GM12878 (cell line): Measurements from ENCODE around the gene CUEDC1. TPM values are rescaled to one million over a fixed set of nuclear protein-coding genes. Genes with fewer than 3 reads are reported as not detected.

Source experiments
- CEBPB ChIP-seq, 2 experiments: fragments of 150-350 bp in 1 of 2; IDR thresholded peaks; 2 replicates each; pipeline ENCODE4 v1.6.1; 2012 to 2014; ENCODE audit warnings: low read depth in 2 of 2, low read length in 2 of 2, borderline replicate concordance in 1 of 2, inconsistent platforms in 1 of 2
- CHD1 ChIP-seq: IDR thresholded peaks from 2 replicates; pipeline ENCODE4 v1.6.1; 2012; ENCODE audit warnings: low read depth, low read length, improper control_type of control experiment
- EED ChIP-seq: sonication (generic); IDR thresholded peaks from 2 replicates; pipeline ENCODE4 v1.6.1; 2016; ENCODE audit warnings: antibody characterized with exemption, low read depth
- ELK1 ChIP-seq: IDR thresholded peaks from 2 replicates; pipeline ENCODE4 v1.6.1; 2012; ENCODE audit warnings: low read depth, low read length, improper control_type of control experiment
- GATAD2B ChIP-seq: fragments of 450-650 bp; conservative IDR thresholded peaks from 2 replicates; pipeline ENCODE4 v1.6.1; 2017; ENCODE audit warnings: low read depth, mild to moderate bottlenecking, moderate library complexity
- HDAC6 ChIP-seq: fragments of 200-600 bp; sonication (generic); IDR thresholded peaks from one replicate; pipeline ENCODE4 v1.8.0; 2017; ENCODE audit warnings: antibody characterized with exemption; ENCODE audit not compliant: unreplicated experiment
- JUNB ChIP-seq: IDR thresholded peaks from 2 replicates; pipeline ENCODE4 v1.6.1; 2016; ENCODE audit warnings: antibody characterized with exemption, mild to moderate bottlenecking
- NKRF ChIP-seq: fragments of 450-650 bp; conservative IDR thresholded peaks from 2 replicates; pipeline ENCODE4 v1.6.1; 2017; ENCODE audit warnings: mild to moderate bottlenecking, moderate library complexity
- PML ChIP-seq: IDR thresholded peaks from 2 replicates; pipeline ENCODE4 v1.6.1; 2012; ENCODE audit warnings: low read length, inconsistent platforms
- POLR2A ChIP-seq: IDR thresholded peaks from 2 replicates; pipeline ENCODE4 v1.6.1; 2011; ENCODE audit warnings: low read depth, mild to moderate bottlenecking, low read length
- POLR2AphosphoS5 ChIP-seq: IDR thresholded peaks from 2 replicates; pipeline ENCODE4 v1.6.1; 2011; ENCODE audit warnings: mild to moderate bottlenecking, low read length, inconsistent platforms
- PRDM15 ChIP-seq: fragments of 450-650 bp; formaldehyde crosslinking; IDR thresholded peaks from 2 replicates; pipeline ENCODE4 v1.4.0; 2020; ENCODE audit warnings: mild to moderate bottlenecking, moderate library complexity
- SIX5 ChIP-seq: IDR thresholded peaks from 2 replicates; pipeline ENCODE4 v1.6.1; 2011; ENCODE audit warnings: mild to moderate bottlenecking, low read depth, low read length, moderate library complexity; ENCODE audit not compliant: severe bottlenecking
- SPI1 ChIP-seq: IDR thresholded peaks from 2 replicates; pipeline ENCODE4 v1.6.1; 2011; ENCODE audit warnings: low read depth, mild to moderate bottlenecking, low read length, moderate library complexity, borderline replicate concordance; ENCODE audit not compliant: insufficient read depth
- STAT1 ChIP-seq: fragments of 450-650 bp; conservative IDR thresholded peaks from 2 replicates; pipeline ENCODE4 v1.6.1; 2014; ENCODE audit warnings: antibody characterized with exemption, mild to moderate bottlenecking
- ZBTB33 ChIP-seq: fragments of 450-650 bp; IDR thresholded peaks from 2 replicates; pipeline ENCODE4 v1.6.1; 2017; ENCODE audit warnings: mild to moderate bottlenecking
- ZSCAN29 ChIP-seq: fragments of 450-650 bp; IDR thresholded peaks from 2 replicates; pipeline ENCODE4 v1.6.1; 2017; ENCODE audit warnings: mild to moderate bottlenecking, moderate library complexity
- polyA plus RNA-seq, 11 experiments: library from polyadenylated mRNA; depleted of rRNA in 4 of 11; unstranded in 6 of 11; stranded (reverse) in 5 of 11; fragments of >200 nt; fragmentation: Nextera tagmentation in 4 of 11; fragmentation: Illumina TruSeq in 1 of 11; extraction: Ambion mirVana in 4 of 11; extraction: Trizol in 1 of 11; gene quantifications; 1 replicate in 1 of 11; 2 replicates in 10 of 11; pipeline versions ENCODE4 v1.2.1 to v1.2.3, GENCODE V29; 2011 to 2016; ENCODE audit warnings: inconsistent platforms in 2 of 11, missing spikeins in 2 of 11, low read depth in 1 of 11
- total RNA-seq, 4 experiments: library from RNA; depleted of rRNA in 3 of 4; stranded (reverse); fragments of >200 nt in 3 of 4; fragmentation: Illumina TruSeq in 1 of 4; extraction: Trizol in 1 of 4; gene quantifications; 2 replicates each; pipeline versions ENCODE4 v1.2.1 to v1.2.3, GENCODE V29; 2013 to 2021
- TF ChIP-seq, protein P1 (sequence below): fragments of 450-650 bp; IDR thresholded peaks from 2 replicates; pipeline ENCODE4 v1.6.1; 2018; ENCODE audit warnings: borderline replicate concordance, mild to moderate bottlenecking; ENCODE audit not compliant: partially characterized antibody

Gene CUEDC1
- total and polyA plus RNA-seq, 10 of the 15 experiments (the other 5 are each of a cell fraction or from before 2014, with no cell fraction given) = 0.24 to 7.4 (median 1.8) TPM

- no peak for TF ChIP-seq ELK1
- TF ChIP-seq EED = peak; percentile 59; the same call in 1 of the 2 replicates
- no peak for TF ChIP-seq ZBTB33
- TF ChIP-seq JUNB = no peak; the same call in 1 of the 2 replicates
- TF ChIP-seq HDAC6 = no peak
- TF ChIP-seq ZSCAN29 = no peak
- TF ChIP-seq POLR2AphosphoS5 = peak; percentile 42; the same call in 1 of the 2 replicates
- TF ChIP-seq POLR2A = peak; percentile 45; the same call in 1 of the 2 replicates
- no peak for TF ChIP-seq GATAD2B
- TF ChIP-seq, protein P1, sequence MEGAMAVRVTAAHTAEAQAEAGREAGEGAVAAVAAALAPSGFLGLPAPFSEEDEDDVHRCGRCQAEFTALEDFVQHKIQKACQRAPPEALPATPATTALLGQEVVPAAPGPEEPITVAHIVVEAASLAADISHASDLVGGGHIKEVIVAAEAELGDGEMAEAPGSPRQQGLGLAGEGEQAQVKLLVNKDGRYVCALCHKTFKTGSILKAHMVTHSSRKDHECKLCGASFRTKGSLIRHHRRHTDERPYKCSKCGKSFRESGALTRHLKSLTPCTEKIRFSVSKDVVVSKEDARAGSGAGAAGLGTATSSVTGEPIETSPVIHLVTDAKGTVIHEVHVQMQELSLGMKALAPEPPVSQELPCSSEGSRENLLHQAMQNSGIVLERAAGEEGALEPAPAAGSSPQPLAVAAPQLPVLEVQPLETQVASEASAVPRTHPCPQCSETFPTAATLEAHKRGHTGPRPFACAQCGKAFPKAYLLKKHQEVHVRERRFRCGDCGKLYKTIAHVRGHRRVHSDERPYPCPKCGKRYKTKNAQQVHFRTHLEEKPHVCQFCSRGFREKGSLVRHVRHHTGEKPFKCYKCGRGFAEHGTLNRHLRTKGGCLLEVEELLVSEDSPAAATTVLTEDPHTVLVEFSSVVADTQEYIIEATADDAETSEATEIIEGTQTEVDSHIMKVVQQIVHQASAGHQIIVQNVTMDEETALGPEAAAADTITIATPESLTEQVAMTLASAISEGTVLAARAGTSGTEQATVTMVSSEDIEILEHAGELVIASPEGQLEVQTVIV = no peak
- TF ChIP-seq PML = peak; percentile 76
- no peak for TF ChIP-seq NKRF
- no peak for TF ChIP-seq STAT1
- no peak for TF ChIP-seq CEBPB (IDR thresholded peaks at IDR 0.05; ENCODE audit: borderline replicate concordance in 1 of 2, low read depth in 2 of 2, low read length in 2 of 2)
- TF ChIP-seq CHD1 = no peak
- no peak for TF ChIP-seq PRDM15 (CRISPR knock-in tag)
- TF ChIP-seq SIX5 = no peak
- TF ChIP-seq SPI1 = peak; percentile 63; the same call in 1 of the 2 replicates
Measured at GRCh38 chr17:57993471-57994365, 38.5 kb upstream of the CUEDC1 start (continued).
